PFSK-1 (cell line): ENCODE measurements around the gene LDLRAP1.

Source experiments
- FOXP2 ChIP-seq: optimal IDR thresholded peaks from 2 replicates; pipeline ENCODE3; 2011; ENCODE audit warnings: borderline replicate concordance, control low read depth, inconsistent platforms; ENCODE audit not compliant: insufficient read depth; ENCODE audit errors: extremely low read length, extremely low read depth
- POLR2AphosphoS5 ChIP-seq: IDR thresholded peaks from 2 replicates; pipeline ENCODE4 v1.6.1; 2012; ENCODE audit warnings: low read depth, mild to moderate bottlenecking, control low read depth, low read length, moderate library complexity
- REST ChIP-seq, 2 experiments: IDR thresholded peaks; 2 replicates each; pipeline versions ENCODE4 v1.6.1 to v1.8.0; 2011 to 2012; ENCODE audit warnings: low read depth in 2 of 2, low read length in 2 of 2, control low read depth in 1 of 2, inconsistent platforms in 1 of 2, mild to moderate bottlenecking in 1 of 2, moderate library complexity in 1 of 2; ENCODE audit not compliant: insufficient read depth in 1 of 2
- SIN3A ChIP-seq: IDR thresholded peaks from 2 replicates; pipeline ENCODE4 v1.6.1; 2012; ENCODE audit warnings: mild to moderate bottlenecking, low read length, moderate library complexity, borderline replicate concordance; ENCODE audit not compliant: insufficient read depth
- TAF1 ChIP-seq: IDR thresholded peaks from 2 replicates; pipeline ENCODE4 v1.6.1; 2012; ENCODE audit warnings: low read length, control low read depth, borderline replicate concordance; ENCODE audit not compliant: insufficient read depth

GRCh38 chr1:25563330-25564215 lies 20.2 kb downstream of the LDLRAP1 start:
- TF ChIP-seq REST (IDR thresholded peaks at IDR 0.05; ENCODE audit: insufficient read depth in 1 of 2, low read depth in 2 of 2, low read length in 2 of 2) (no peak), TAF1 (no peak), FOXP2 (no peak), POLR2AphosphoS5 (no peak), SIN3A (no peak)
